Measurements from ENCODE around the gene TSFM.

Gene TSFM

GRCh38 chr12:57845478-57846284 lies 63.1 kb downstream of the TSFM start:
- Histone ChIP-seq H3K9me3 (replicated peaks in 1 of 11) (no peaks in the 10 kb centered on the region), H3K4me1 (peaks cover 53 to 65% (median 58%) of the 10 kb centered on the region in 10 experiments), H3K9ac (peak overlapping the region; percentile 91 to 98 (median 94)), H3K27me3 (peaks cover 9 to 17% (median 12%) of the 10 kb centered on the region in 11 experiments; a peak in 20 of 22 replicates), H4K20me1 (peaks cover 49 to 59% (median 53%) of the 10 kb centered on the region in 11 experiments), H3K36me3 (peaks cover 0 to 8% (median 0%) of the 10 kb centered on the region in 11 experiments; a peak in 4 of 22 replicates), H3K4me3 (peak overlapping the region; percentile 80 to 100 (median 94)), H3K27ac (peak overlapping the region; percentile 90 to 99 (median 94)), H3K4me2 (peak overlapping the region; percentile 91 to 99 (median 95))
- no peak for TF ChIP-seq Cebpa-rat (IDR thresholded peaks at IDR 0.05)

- no peaks in the 10 kb centered on the region for H3K9me3 ChIP-seq (replicated peaks in 1 of 11)
- H3K36me3 ChIP-seq, result peaks cover 0 to 8% (median 0%) of the 10 kb centered on the region in 11 experiments; a peak in 4 of 22 replicates
- TF ChIP-seq Cebpa-rat (IDR thresholded peaks at IDR 0.05), result no peak
- peak overlapping the region; percentile 91 to 99 (median 95); a peak in 21 of 22 replicates for H3K4me2 ChIP-seq
- peak overlapping the region; percentile 80 to 100 (median 94) for H3K4me3 ChIP-seq
- H3K9ac ChIP-seq, result peak overlapping the region; percentile 91 to 98 (median 94)
- peaks cover 48 to 65% (median 56%) of the 10 kb centered on the region in 10 experiments for H3K4me1 ChIP-seq
- peak overlapping the region; percentile 90 to 99 (median 94) for H3K27ac ChIP-seq
- H3K27me3 ChIP-seq, result peaks cover 11 to 22% (median 16%) of the 10 kb centered on the region in 11 experiments; a peak in 21 of 22 replicates
- peaks cover 44 to 59% (median 48%) of the 10 kb centered on the region in 11 experiments for H4K20me1 ChIP-seq
Observed at GRCh38 chr12:57846285-57846576, 63.6 kb downstream of the TSFM start.

GRCh38 chr12:57846577-57847319 lies 64.2 kb downstream of the TSFM start, which contains the start of gene CTDSP2:
Gene CTDSP2 (minus strand): TSS chr12:57846729. CDS start chr12:57846435, 294 bp downstream.
- Histone ChIP-seq H3K4me1 (peaks cover 42 to 65% (median 54%) of the 10 kb centered on the region in 10 experiments), H3K36me3 (peaks cover 0 to 8% (median 0%) of the 10 kb centered on the region in 11 experiments; a peak in 4 of 22 replicates), H3K4me3 (peak within 1 kb of the TSS; percentile 80 to 100 (median 94)), H3K9me3 (replicated peaks in 1 of 11) (no peaks in the 10 kb centered on the region), H4K20me1 (peaks cover 39 to 57% (median 43%) of the 10 kb centered on the region in 11 experiments), H3K27ac (peak within 1 kb of the TSS; percentile 90 to 99 (median 94)), H3K9ac (peak within 1 kb of the TSS; percentile 91 to 98 (median 94)), H3K4me2 (peak within 1 kb of the TSS; percentile 91 to 99 (median 95)), H3K27me3 (peaks cover 16 to 27% (median 21%) of the 10 kb centered on the region in 11 experiments)
- no peak for TF ChIP-seq Cebpa-rat (IDR thresholded peaks at IDR 0.05)

Data from BLaER1 treated with 17β-estradiol and CSF1 and Interleukin-3, amounts not matched to agents 10 nM and 100 nM (cell line).